HepG2 (cell line): ENCODE data around the gene LCLAT1. TPM values are rescaled to one million over a fixed set of nuclear protein-coding genes. Genes with fewer than 3 reads are reported as not detected.

Experiments used
- ATAC-seq: fragments of 200-7000 bp; cut with Tn5 transposase; 3 replicates; pipeline ENCODE4 v1.9.1; 2020; ENCODE audit warnings: mild to moderate bottlenecking, moderate library complexity
- BruUV-seq: library from RNA; stranded (reverse); fragments of 400-500 nt; replicated peaks from 2 replicates; lab custom pipeline; 2021; lab: Mats Ljungman, UMichigan
- CTCF ChIA-PET: fragments of 300-600 bp; formaldehyde crosslinking; extraction: SDS; loops from one replicate; lab custom pipeline; 2021; ENCODE audit warnings: low total read pairs, inconsistent platforms, low intra/inter-chr PET ratio; lab: Yijun Ruan, JAX
- POLR2A ChIA-PET: fragments of 350-600 bp; sonication (Branson Sonifier 250); formaldehyde crosslinking; loops from one replicate; lab custom pipeline; 2020; ENCODE audit warnings: antibody characterized with exemption, inconsistent platforms; lab: Yijun Ruan, JAX
- DNase-seq: peaks from one replicate; pipeline ENCODE4 v3.0.0-alpha.2; 2015; ENCODE audit warnings: low spot score
- FAIRE-seq: peaks from 3 replicates; lab custom pipeline; 2011; peaks lifted over from hg19 to GRCh38; lab: Jason Lieb, UNC
- H2AFZ ChIP-seq: one replicate; pipeline ENCODE4 v1.6.1; 2011; ENCODE audit warnings: low read length, inconsistent platforms
- H3K27ac ChIP-seq: fragments of 300-600 bp; 3 replicates; pipeline ENCODE4 v1.8.0; 2011; ENCODE audit warnings: mixed run types, mild to moderate bottlenecking, mixed read lengths, low read length, inconsistent platforms; ENCODE audit not compliant: insufficient read depth; ENCODE audit errors: extremely low read length
- H3K27me3 ChIP-seq, 2 experiments: fragments of 200-600 bp in 1 of 2; 2 replicates in 1 of 2; 3 replicates in 1 of 2; pipeline versions ENCODE4 v1.6.0 to v1.8.0; 2011; ENCODE audit warnings: low read length in 2 of 2, mild to moderate bottlenecking in 2 of 2, moderate library complexity in 2 of 2, inconsistent platforms in 1 of 2; ENCODE audit not compliant: insufficient read depth in 2 of 2, control insufficient read depth in 1 of 2
- H3K36me3 ChIP-seq, 2 experiments: fragments of 200-600 bp in 1 of 2; replicated peaks in 1 of 2; 2 replicates in 1 of 2; 3 replicates in 1 of 2; pipeline versions ENCODE4 v1.5.1 to v1.8.0; 2011; ENCODE audit warnings: low read length in 2 of 2, inconsistent platforms in 1 of 2; ENCODE audit not compliant: insufficient read depth in 2 of 2, control insufficient read depth in 1 of 2
- H3K4me1 ChIP-seq: 2 replicates; pipeline ENCODE4 v1.5.1; 2012; ENCODE audit warnings: low read length, inconsistent platforms; ENCODE audit not compliant: insufficient read depth
- H3K4me2 ChIP-seq: 2 replicates; pipeline ENCODE4 v1.6.0; 2011; ENCODE audit warnings: low read depth, low read length, inconsistent platforms
- H3K4me3 ChIP-seq, 3 experiments: fragments of 200-600 bp in 1 of 3; sonication (generic), shearing (Covaris generic) in 1 of 3; replicated peaks in 1 of 3; 2 replicates each; pipeline ENCODE4 v1.5.1; 2011 to 2016; ENCODE audit warnings: low read length in 3 of 3, inconsistent platforms in 2 of 3, low read depth in 2 of 3, mild to moderate bottlenecking in 2 of 3, control low read depth in 1 of 3, mixed read lengths in 1 of 3; ENCODE audit not compliant: insufficient read depth in 1 of 3
- H3K79me2 ChIP-seq: one replicate; pipeline ENCODE4 v1.6.1; 2011; ENCODE audit warnings: low read length, inconsistent platforms; ENCODE audit not compliant: insufficient read depth
- H3K9ac ChIP-seq: 2 replicates; pipeline ENCODE4 v1.6.0; 2011; ENCODE audit warnings: mild to moderate bottlenecking, low read depth, low read length, inconsistent platforms; ENCODE audit not compliant: insufficient read depth
- H3K9me3 ChIP-seq: 2 replicates; pipeline ENCODE4 v1.5.1; 2012; ENCODE audit warnings: mild to moderate bottlenecking, low read length
- H4K20me1 ChIP-seq: 2 replicates; pipeline ENCODE4 v1.6.0; 2011; ENCODE audit warnings: inconsistent platforms, mild to moderate bottlenecking, low read length, moderate library complexity; ENCODE audit not compliant: insufficient read depth
- DR1 ChIP-seq: sonication (generic); formaldehyde crosslinking; IDR thresholded peaks from 2 replicates; pipeline ENCODE4 v1.8.0; 2021; ENCODE audit warnings: mild to moderate bottlenecking, missing genetic modification reagents, inconsistent platforms
- ETV5 ChIP-seq: IDR thresholded peaks from 2 replicates; pipeline ENCODE4 v1.6.1; 2018; ENCODE audit warnings: missing biosample characterization, missing genetic modification reagents, inconsistent platforms, borderline replicate concordance
- HOXA3 ChIP-seq: sonication (generic); formaldehyde crosslinking; IDR thresholded peaks from 2 replicates; pipeline ENCODE4 v1.5.0; 2020; ENCODE audit warnings: missing genetic modification reagents
- JUNB ChIP-seq: sonication (generic); formaldehyde crosslinking; IDR thresholded peaks from 2 replicates; pipeline ENCODE4 v1.8.0; 2022; ENCODE audit warnings: missing genetic modification reagents, mild to moderate bottlenecking, borderline replicate concordance
- RFX5 ChIP-seq: IDR thresholded peaks from 2 replicates; pipeline ENCODE4 v1.6.1; 2011; ENCODE audit warnings: low read depth, low read length, improper control_type of control experiment
- RXRB ChIP-seq: IDR thresholded peaks from 2 replicates; pipeline ENCODE4 v1.6.1; 2016; ENCODE audit warnings: borderline replicate concordance, missing genetic modification reagents, missing compliant biosample characterization
- SMAD9 ChIP-seq: sonication (generic); formaldehyde crosslinking; IDR thresholded peaks from 2 replicates; pipeline ENCODE4 v1.5.1; 2020; ENCODE audit warnings: mild to moderate bottlenecking, missing genetic modification reagents
- SP5 ChIP-seq: IDR thresholded peaks from 2 replicates; pipeline ENCODE4 v1.6.1; 2016; ENCODE audit warnings: low read depth, borderline replicate concordance
- TCF12 ChIP-seq, 2 experiments: fragments of 450-650 bp in 1 of 2; sonication (generic) in 1 of 2; formaldehyde crosslinking in 1 of 2; IDR thresholded peaks; 2 replicates each; pipeline versions ENCODE4 v1.6.1 to v1.8.0; 2017 to 2022; ENCODE audit warnings: antibody characterized with exemption in 1 of 2, mild to moderate bottlenecking in 1 of 2, missing genetic modification reagents in 1 of 2, moderate library complexity in 1 of 2
- TEAD3 ChIP-seq: optimal IDR thresholded peaks from 2 replicates; pipeline ENCODE3; 2016; ENCODE audit warnings: borderline replicate concordance
- ZNF143 ChIP-seq: sonication (generic); formaldehyde crosslinking; IDR thresholded peaks from 2 replicates; pipeline ENCODE4 v1.4.0; 2020; ENCODE audit warnings: missing genetic modification reagents
- ZNF432 ChIP-seq: sonication (generic); formaldehyde crosslinking; IDR thresholded peaks from 2 replicates; pipeline ENCODE4 v1.5.0; 2020; ENCODE audit warnings: missing genetic modification reagents, mild to moderate bottlenecking, borderline replicate concordance
- ZNF577 ChIP-seq: sonication (generic); formaldehyde crosslinking; IDR thresholded peaks from 2 replicates; pipeline ENCODE4 v1.4.0; 2020; ENCODE audit warnings: mild to moderate bottlenecking, low read depth, missing genetic modification reagents, borderline replicate concordance
- ZSCAN30 ChIP-seq: sonication (generic); formaldehyde crosslinking; IDR thresholded peaks from 2 replicates; pipeline ENCODE4 v1.5.0; 2020; ENCODE audit warnings: mild to moderate bottlenecking, missing genetic modification reagents
- WGBS: methylation state at CpG from one replicate; pipeline ENCODE4 v1.1.6; 2017; ENCODE audit warnings: low lambda C conversion rate; 5-methylcytosine and 5-hydroxymethylcytosine counted together
- in situ Hi-C: cut with HindIII; loops from 2 replicates; pipeline ENCODE4 v1.10.0; 2017; ENCODE audit warnings: low pct_unique_long_range_greater_than_20kb; ENCODE audit not compliant: extremely low pct_ligation_motif_present
- intact Hi-C: fragments of 100-400 bp; cut with micrococcal nuclease; formaldehyde crosslinking; loops from one replicate; pipeline ENCODE4 v1.10.0; 2022; ENCODE audit not compliant: unreplicated experiment
- polyA plus RNA-seq, 8 experiments: library from polyadenylated mRNA; depleted of rRNA in 3 of 8; stranded (reverse) in 7 of 8; unstranded in 1 of 8; fragments of >200 nt; fragmentation: Illumina TruSeq in 4 of 8; extraction: Trizol in 4 of 8; gene quantifications; 2 replicates each; pipeline versions ENCODE4 v1.2.1 to v1.2.3, GENCODE V29; 2011 to 2016; ENCODE audit warnings: low read depth in 4 of 8, missing spikeins in 1 of 8, mixed read lengths in 1 of 8; ENCODE audit not compliant: insufficient read depth in 1 of 8
- total RNA-seq, 5 experiments: library from RNA; depleted of rRNA; stranded (reverse); fragments of >200 nt; fragmentation: Illumina TruSeq; extraction: Trizol; gene quantifications; 2 replicates each; pipeline ENCODE4 v1.2.3, GENCODE V29; 2016; ENCODE audit warnings: low read depth in 1 of 5
- TF ChIP-seq, protein P1 (sequence below): sonication (generic); formaldehyde crosslinking; conservative IDR thresholded peaks from 2 replicates; pipeline ENCODE4 v1.4.0; 2020; ENCODE audit warnings: missing genetic modification reagents
- TF ChIP-seq, protein P2 (sequence below): sonication (generic); formaldehyde crosslinking; conservative IDR thresholded peaks from 2 replicates; pipeline ENCODE4 v1.4.0; 2020; ENCODE audit warnings: missing genetic modification reagents
- TF ChIP-seq, protein P3 (sequence below): sonication (generic); formaldehyde crosslinking; IDR thresholded peaks from 2 replicates; pipeline ENCODE4 v1.4.0; 2020; ENCODE audit warnings: missing genetic modification reagents

Gene LCLAT1
- total and polyA plus RNA-seq, 2 of the 13 experiments (the other 11 are each of a cell fraction or from before 2014, with no cell fraction given): 18.0 to 28.0 TPM

DNA sequence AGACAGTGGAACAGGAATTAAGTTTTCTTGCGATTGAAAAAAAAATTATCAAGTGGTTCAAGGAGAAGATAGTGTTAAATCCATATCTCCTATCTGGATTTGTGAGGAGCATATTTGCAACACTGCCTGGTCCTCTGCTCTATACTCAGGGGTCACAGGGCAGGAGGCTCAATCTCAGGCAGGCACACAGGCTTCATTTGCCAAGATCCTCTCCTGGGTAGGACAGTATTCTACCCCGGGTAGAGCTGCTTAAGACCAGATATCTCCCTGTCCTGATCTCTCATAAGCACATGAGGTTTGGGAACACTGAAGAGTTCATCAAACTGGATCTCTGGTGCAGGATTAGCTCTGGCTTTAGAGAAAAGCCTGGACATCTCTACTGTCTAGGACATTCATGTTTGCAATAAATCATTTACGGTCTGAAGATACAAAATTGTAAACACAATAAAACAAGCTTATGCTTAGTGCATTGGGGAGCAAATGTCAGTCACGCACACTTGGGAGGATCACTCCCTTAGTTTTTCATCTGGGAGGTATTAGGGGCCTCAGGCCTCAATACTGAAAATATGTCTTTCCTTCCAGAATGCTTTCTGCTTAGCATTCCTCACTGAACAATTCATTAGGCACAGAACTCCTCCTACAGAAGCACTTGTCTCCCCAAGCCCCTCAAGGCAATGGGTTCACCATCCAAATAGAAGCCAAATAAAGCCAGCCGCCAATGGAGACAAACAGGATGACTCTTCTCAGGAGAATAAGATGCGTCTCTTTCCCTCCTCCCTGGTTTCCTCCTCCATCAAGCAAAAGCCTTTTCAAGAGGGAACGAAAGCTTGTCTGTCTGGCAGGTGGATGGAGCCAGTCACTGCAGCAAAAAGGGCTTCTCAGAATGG lies 34.1 kb upstream of the LCLAT1 start:
- FAIRE-seq (no peak), DNase-seq (no peak), ATAC-seq (no peak)
- H2AFZ ChIP-seq: no peak overlapping the region
- H3K4me3 ChIP-seq: no peak overlapping the region
- no peaks in the 10 kb centered on the region for H4K20me1 ChIP-seq
- H3K79me2 ChIP-seq: no peaks in the 10 kb centered on the region
- no peak overlapping the region for H3K4me2 ChIP-seq
- in situ Hi-C loops (no loop called here), intact Hi-C loops (no loop called here)
- TF ChIP-seq RFX5: no peak
- TF ChIP-seq SMAD9 (CRISPR knock-in tag): no peak
- no peak for TF ChIP-seq DR1
- TF ChIP-seq, protein P1, sequence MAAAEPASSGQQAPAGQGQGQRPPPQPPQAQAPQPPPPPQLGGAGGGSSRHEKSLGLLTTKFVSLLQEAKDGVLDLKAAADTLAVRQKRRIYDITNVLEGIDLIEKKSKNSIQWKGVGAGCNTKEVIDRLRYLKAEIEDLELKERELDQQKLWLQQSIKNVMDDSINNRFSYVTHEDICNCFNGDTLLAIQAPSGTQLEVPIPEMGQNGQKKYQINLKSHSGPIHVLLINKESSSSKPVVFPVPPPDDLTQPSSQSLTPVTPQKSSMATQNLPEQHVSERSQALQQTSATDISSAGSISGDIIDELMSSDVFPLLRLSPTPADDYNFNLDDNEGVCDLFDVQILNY (CRISPR knock-in tag): no peak
- TF ChIP-seq, protein P2, sequence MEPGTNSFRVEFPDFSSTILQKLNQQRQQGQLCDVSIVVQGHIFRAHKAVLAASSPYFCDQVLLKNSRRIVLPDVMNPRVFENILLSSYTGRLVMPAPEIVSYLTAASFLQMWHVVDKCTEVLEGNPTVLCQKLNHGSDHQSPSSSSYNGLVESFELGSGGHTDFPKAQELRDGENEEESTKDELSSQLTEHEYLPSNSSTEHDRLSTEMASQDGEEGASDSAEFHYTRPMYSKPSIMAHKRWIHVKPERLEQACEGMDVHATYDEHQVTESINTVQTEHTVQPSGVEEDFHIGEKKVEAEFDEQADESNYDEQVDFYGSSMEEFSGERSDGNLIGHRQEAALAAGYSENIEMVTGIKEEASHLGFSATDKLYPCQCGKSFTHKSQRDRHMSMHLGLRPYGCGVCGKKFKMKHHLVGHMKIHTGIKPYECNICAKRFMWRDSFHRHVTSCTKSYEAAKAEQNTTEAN (CRISPR knock-in tag): no peak
- no peak for TF ChIP-seq RXRB
- TF ChIP-seq, protein P3, sequence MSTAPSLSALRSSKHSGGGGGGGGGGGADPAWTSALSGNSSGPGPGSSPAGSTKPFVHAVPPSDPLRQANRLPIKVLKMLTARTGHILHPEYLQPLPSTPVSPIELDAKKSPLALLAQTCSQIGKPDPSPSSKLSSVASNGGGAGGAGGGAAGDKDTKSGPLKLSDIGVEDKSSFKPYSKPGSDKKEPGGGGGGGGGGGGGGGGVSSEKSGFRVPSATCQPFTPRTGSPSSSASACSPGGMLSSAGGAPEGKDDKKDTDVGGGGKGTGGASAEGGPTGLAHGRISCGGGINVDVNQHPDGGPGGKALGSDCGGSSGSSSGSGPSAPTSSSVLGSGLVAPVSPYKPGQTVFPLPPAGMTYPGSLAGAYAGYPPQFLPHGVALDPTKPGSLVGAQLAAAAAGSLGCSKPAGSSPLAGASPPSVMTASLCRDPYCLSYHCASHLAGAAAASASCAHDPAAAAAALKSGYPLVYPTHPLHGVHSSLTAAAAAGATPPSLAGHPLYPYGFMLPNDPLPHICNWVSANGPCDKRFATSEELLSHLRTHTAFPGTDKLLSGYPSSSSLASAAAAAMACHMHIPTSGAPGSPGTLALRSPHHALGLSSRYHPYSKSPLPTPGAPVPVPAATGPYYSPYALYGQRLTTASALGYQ (CRISPR knock-in tag): no peak
- no peak for TF ChIP-seq ZSCAN30 (CRISPR knock-in tag)
- no peak for TF ChIP-seq HOXA3
- TF ChIP-seq ZNF143: no peak
- no peak for TF ChIP-seq ETV5 (CRISPR knock-in tag)
- no peak for TF ChIP-seq ZNF432 (CRISPR knock-in tag)
- no peak for TF ChIP-seq ZNF577 (CRISPR knock-in tag)
- no peak for TF ChIP-seq TCF12 (IDR thresholded peaks at IDR 0.05)
- no peak for TF ChIP-seq TCF12 (CRISPR knock-in tag; IDR thresholded peaks at IDR 0.05)
- TF ChIP-seq TEAD3 (CRISPR knock-in tag): no peak
- TF ChIP-seq JUNB (CRISPR knock-in tag): no peak
- TF ChIP-seq SP5 (CRISPR knock-in tag): no peak
- H3K4me1 ChIP-seq: no peaks in the 10 kb centered on the region; the same call in 1 of the 2 replicates
- ChIA-PET POLR2A (no interaction called here), CTCF (no interaction called here)
- WGBS: 25% methylated on average over 7 of the region's 7 CpGs
- H3K9me3 ChIP-seq: no peaks in the 10 kb centered on the region
- H3K9ac ChIP-seq: no peak overlapping the region
- no peaks in the 10 kb centered on the region for H3K36me3 ChIP-seq
- no TSS peak for BruUV-seq
- peaks cover 0 to 1% of the 10 kb centered on the region in 2 experiments; a peak in 1 of 5 replicates for H3K27me3 ChIP-seq
- H3K27ac ChIP-seq: no peak overlapping the region
